ENCODE results near the gene PKD1. TPM values are rescaled to one million over a fixed set of nuclear protein-coding genes. Genes with fewer than 3 reads are reported as not detected.

Gene PKD1
- total RNA-seq, 1 experiment from 2014 or later: 58.9 TPM

- H4K20me1 ChIP-seq (ENCODE audit: low read length): peaks cover 42% of the 10 kb centered on the region
- CTCF ChIA-PET: interaction anchor here (0.7 kb wide), 1 partner anchor 44 kb away, joined by 5 read pairs; no protein-coding TSS in a partner anchor
- ATAC-seq: no peak
Observed at GRCh38 chr16:2150418-2151187, 14.9 kb upstream of the PKD1 start.

DNA sequence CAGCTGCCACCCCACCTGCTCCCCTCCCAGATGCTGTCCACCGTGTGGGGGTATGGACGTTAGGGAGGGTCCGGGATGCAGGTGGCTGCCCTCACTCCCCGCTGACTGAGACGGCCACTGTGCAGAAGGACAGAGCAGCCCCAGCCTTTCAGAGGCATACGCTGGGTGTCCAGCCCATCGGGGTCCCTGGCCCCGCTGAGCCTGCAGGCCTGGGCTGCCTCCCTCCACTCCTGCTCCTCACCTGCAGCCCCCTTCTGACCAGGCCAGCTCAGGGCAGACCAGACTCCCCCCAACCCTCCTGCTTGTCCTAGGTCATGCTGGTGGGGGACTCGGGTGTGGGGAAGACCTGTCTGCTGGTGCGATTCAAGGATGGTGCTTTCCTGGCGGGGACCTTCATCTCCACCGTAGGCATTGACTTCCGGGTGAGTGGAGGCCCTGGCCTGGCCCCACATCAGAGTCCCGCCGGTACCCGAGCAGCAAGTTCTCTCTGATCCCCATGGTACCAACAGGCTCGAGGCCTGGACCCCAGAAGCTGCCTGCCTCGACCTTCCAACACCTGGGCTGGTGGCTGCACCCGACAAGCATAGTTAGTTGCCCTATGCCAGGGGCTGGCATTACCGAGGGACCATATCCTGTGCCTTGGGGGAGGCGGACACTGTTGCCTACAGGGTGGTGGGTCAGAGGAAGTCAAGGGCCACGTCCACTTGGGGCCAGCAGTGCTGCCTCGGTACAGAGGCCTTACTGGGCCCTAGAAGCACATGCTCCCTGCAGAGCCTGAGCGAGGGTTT lies 14.1 kb upstream of the PKD1 start:
- BruUV-seq (replicated peaks): no TSS peak
- TF ChIP-seq, protein P1, sequence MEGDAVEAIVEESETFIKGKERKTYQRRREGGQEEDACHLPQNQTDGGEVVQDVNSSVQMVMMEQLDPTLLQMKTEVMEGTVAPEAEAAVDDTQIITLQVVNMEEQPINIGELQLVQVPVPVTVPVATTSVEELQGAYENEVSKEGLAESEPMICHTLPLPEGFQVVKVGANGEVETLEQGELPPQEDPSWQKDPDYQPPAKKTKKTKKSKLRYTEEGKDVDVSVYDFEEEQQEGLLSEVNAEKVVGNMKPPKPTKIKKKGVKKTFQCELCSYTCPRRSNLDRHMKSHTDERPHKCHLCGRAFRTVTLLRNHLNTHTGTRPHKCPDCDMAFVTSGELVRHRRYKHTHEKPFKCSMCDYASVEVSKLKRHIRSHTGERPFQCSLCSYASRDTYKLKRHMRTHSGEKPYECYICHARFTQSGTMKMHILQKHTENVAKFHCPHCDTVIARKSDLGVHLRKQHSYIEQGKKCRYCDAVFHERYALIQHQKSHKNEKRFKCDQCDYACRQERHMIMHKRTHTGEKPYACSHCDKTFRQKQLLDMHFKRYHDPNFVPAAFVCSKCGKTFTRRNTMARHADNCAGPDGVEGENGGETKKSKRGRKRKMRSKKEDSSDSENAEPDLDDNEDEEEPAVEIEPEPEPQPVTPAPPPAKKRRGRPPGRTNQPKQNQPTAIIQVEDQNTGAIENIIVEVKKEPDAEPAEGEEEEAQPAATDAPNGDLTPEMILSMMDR (conservative IDR thresholded peaks at IDR 0.05; ENCODE audit: low read depth, low read length): no peak
- TF ChIP-seq EZH2 (IDR thresholded peaks at IDR 0.05; ENCODE audit: low read length, unreplicated experiment): no peak
- no peak for TF ChIP-seq EZH2phosphoT487 (IDR thresholded peaks at IDR 0.05; ENCODE audit: borderline replicate concordance, low read length)
- H3K79me2 ChIP-seq (ENCODE audit: low read length): peaks cover 26% of the 10 kb centered on the region
- DNase-seq (peak; percentile 11), ATAC-seq (no peak; the same call in 1 of the 2 replicates)
- H3K36me3 ChIP-seq (ENCODE audit: low read depth, low read length): peaks cover 19% of the 10 kb centered on the region
- H3K9ac ChIP-seq (ENCODE audit: low read length): no peak overlapping the region
- intact Hi-C loops (cut with micrococcal nuclease): no loop called here
- H3K9me3 ChIP-seq (ENCODE audit: low read length): no peaks in the 10 kb centered on the region
- no peak overlapping the region for H3K27ac ChIP-seq (ENCODE audit: low read length)
- no peak overlapping the region for H2AFZ ChIP-seq (ENCODE audit: low read length)
- no peaks in the 10 kb centered on the region for H3K27me3 ChIP-seq (ENCODE audit: low read length)
- H3F3A ChIP-seq (ENCODE audit: low read length, unreplicated experiment): peaks cover 22% of the 10 kb centered on the region
- POLR2A ChIA-PET (ENCODE audit: unreplicated experiment): no interaction called here
- peak overlapping the region; percentile 100 for H3K4me2 ChIP-seq (ENCODE audit: low read length)
- no peaks in the 10 kb centered on the region for H3K9me2 ChIP-seq (replicated peaks; ENCODE audit: low read length)
- peak overlapping the region; percentile 67 for H3K4me3 ChIP-seq (ENCODE audit: low read length)
- CTCF ChIA-PET: no interaction called here
- peaks cover 31% of the 10 kb centered on the region for H3K4me1 ChIP-seq (ENCODE audit: insufficient read depth, low read length)
- peaks cover 40% of the 10 kb centered on the region for H4K20me1 ChIP-seq (ENCODE audit: low read length)

More at GRCh38 chr16:2150418-2151187, 14.9 kb upstream of the PKD1 start:
- Histone ChIP-seq H2AFZ (ENCODE audit: low read length) (no peak overlapping the region), H3K4me1 (ENCODE audit: insufficient read depth, low read length) (peaks cover 31% of the 10 kb centered on the region), H3K36me3 (ENCODE audit: low read depth, low read length) (peaks cover 21% of the 10 kb centered on the region), H3F3A (ENCODE audit: low read length, unreplicated experiment) (peaks cover 24% of the 10 kb centered on the region), H3K9ac (ENCODE audit: low read length) (no peak overlapping the region), H3K27ac (ENCODE audit: low read length) (no peak overlapping the region), H3K79me2 (ENCODE audit: low read length) (peaks cover 30% of the 10 kb centered on the region), H3K9me2 (replicated peaks; ENCODE audit: low read length) (no peaks in the 10 kb centered on the region), H3K27me3 (ENCODE audit: low read length) (no peaks in the 10 kb centered on the region), H3K9me3 (ENCODE audit: low read length) (no peaks in the 10 kb centered on the region), H3K4me2 (ENCODE audit: low read length) (peak overlapping the region; percentile 100), H3K4me3 (ENCODE audit: low read length) (peak overlapping the region; percentile 67; the same call in 1 of the 2 replicates)
- DNase-seq: peak; percentile 43
- TF ChIP-seq, protein P1 (conservative IDR thresholded peaks at IDR 0.05; ENCODE audit: low read depth, low read length): 0 out of 2 replicates have a peak, but pooled peaks have one; percentile 11
- no peak for TF ChIP-seq EZH2phosphoT487 (IDR thresholded peaks at IDR 0.05; ENCODE audit: borderline replicate concordance, low read length)
- no TSS peak for BruUV-seq (replicated peaks)
- intact Hi-C loops (cut with micrococcal nuclease): no loop called here
- POLR2A ChIA-PET (ENCODE audit: unreplicated experiment): interaction anchor here (0.6 kb wide), 1 partner anchor 112 kb away, joined by 3 read pairs; no protein-coding TSS in a partner anchor
